Upper lobe of left lung (tissue), 6 donors: Measurements from ENCODE around the gene CARMIL1. TPM values are rescaled to one million over a fixed set of nuclear protein-coding genes. Genes with fewer than 3 reads are reported as not detected.

ENCODE experiments used
- ATAC-seq, 2 donors: fragments of 200-7000 bp; cut with Tn5 transposase; one replicate each; pipeline ENCODE4 v1.9.1; 2022; ENCODE audit warnings: mild to moderate bottlenecking in 2 of 2, moderate library complexity in 2 of 2; ENCODE audit not compliant: low FRiP score in 2 of 2
- DNase-seq, 2 donors: peaks; one replicate each; pipeline ENCODE4 v3.0.0-alpha.2; 2019 to 2020
- H3K27ac ChIP-seq, 4 donors: fragments of 200-600 bp; sonication (generic); one replicate each; pipeline ENCODE4 v1.5.1; 2016 to 2019
- H3K27me3 ChIP-seq, 4 donors: fragments of 200-600 bp; sonication (generic); one replicate each; pipeline ENCODE4 v1.5.1; 2017 to 2019
- H3K36me3 ChIP-seq, 4 donors: fragments of 200-600 bp; sonication (generic); one replicate each; pipeline ENCODE4 v1.5.1; 2016 to 2019
- H3K4me1 ChIP-seq, 4 donors: fragments of 200-600 bp; sonication (generic); one replicate each; pipeline ENCODE4 v1.5.1; 2018 to 2019
- H3K4me3 ChIP-seq, 4 donors: fragments of 200-600 bp; sonication (generic); one replicate each; pipeline ENCODE4 v1.5.1; 2017 to 2019; ENCODE audit warnings: mild to moderate bottlenecking in 2 of 4, moderate library complexity in 1 of 4
- H3K9me3 ChIP-seq, 4 donors: fragments of 200-600 bp; sonication (generic); one replicate each; pipeline ENCODE4 v1.5.1; 2018 to 2019
- EP300 ChIP-seq, 4 donors: sonication (generic); formaldehyde crosslinking; IDR thresholded peaks; one replicate each; pipeline ENCODE4 v1.5.1; 2017; ENCODE audit warnings: antibody characterized with exemption in 4 of 4, control low read depth in 2 of 4
- POLR2A ChIP-seq, 4 donors: fragments of 450-650 bp; IDR thresholded peaks; one replicate each; pipeline ENCODE4 v1.5.1; 2016 to 2017; ENCODE audit warnings: antibody characterized with exemption in 4 of 4, mild to moderate bottlenecking in 2 of 4
- POLR2AphosphoS5 ChIP-seq, 2 donors: sonication (generic); formaldehyde crosslinking; IDR thresholded peaks; one replicate each; pipeline ENCODE4 v1.5.1; 2017; ENCODE audit warnings: antibody characterized with exemption in 2 of 2
- WGBS, 2 donors: methylation state at CpG; one replicate each; pipeline ENCODE4 v1.1.5; 2017 to 2018; 5-methylcytosine and 5-hydroxymethylcytosine counted together
- total RNA-seq, 6 donors: library from RNA; depleted of rRNA in 4 of 6; stranded (reverse); fragments of >200 nt in 4 of 6; gene quantifications; one replicate each; pipeline versions ENCODE4 v1.1.0 to v1.2.1, GENCODE V29; 2016 to 2021
- TF ChIP-seq, protein P1 (sequence below), 6 experiments: fragments of 450-650 bp in 4 of 6; fragments of 200-600 bp in 2 of 6; sonication (generic) in 2 of 6; IDR thresholded peaks; one replicate each; pipeline ENCODE4 v1.5.1; 2016 to 2019; ENCODE audit warnings: antibody characterized with exemption in 6 of 6
- donor health status: DM: no; HTN: no; CAD: no; lungs with moderate emphysema.
- donor health status: DM: no; HTN: yes; CAD: no; lungs with severe emphysema.

The CARMIL1 gene
- total RNA-seq, 6 donors from 2014 or later = 19.8 to 78.6 (median 44.9) TPM

DNA sequence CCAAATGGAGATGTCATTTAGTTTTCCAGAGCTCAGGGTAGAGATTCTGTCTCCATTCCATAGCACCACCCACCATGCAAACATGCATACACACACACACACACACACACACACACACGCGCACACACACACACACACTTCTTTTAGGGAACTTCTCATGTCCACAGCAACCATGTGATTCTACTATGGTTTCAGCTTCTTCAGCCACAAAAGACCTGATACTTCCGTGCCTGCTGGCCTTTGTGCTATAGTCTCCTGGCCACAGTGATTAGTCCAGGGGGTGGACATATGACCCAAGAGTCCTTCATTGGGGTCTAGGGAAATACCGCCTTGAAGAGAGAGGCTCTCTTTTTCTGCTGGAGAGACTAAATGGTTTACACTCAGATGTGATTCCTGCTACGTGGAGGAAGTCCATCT, 53.5 kb downstream of the CARMIL1 start:
- WGBS, 2 donors = 27 to 43% methylated on average over 5 of the region's 5 CpGs
- H3K27ac ChIP-seq = no peak overlapping the region

DNA sequence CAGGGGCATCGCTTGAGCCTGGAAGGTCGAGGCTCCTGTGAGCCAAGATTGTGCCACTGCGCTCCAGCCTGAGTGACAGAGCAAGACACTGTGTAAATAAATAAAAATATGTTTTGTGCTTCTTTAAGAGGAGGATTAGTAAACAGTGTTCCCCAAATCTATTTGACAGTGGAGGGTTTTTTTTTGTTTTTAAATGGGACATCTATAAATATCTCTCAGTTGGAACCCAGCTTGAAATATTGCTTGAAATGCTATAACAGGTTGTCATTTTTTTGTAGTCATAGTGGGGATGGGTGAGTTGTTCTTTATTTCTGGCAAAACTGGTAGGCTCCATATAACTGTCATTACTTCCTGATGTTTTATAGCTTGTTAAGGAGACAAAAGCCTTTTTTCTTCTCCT, 54.3 kb downstream of the CARMIL1 start:
- Histone ChIP-seq H3K9me3 (no peaks in the 10 kb centered on the region), H3K27me3 (no peaks in the 10 kb centered on the region), H3K4me1 (peaks cover 5 to 21% (median 17%) of the 10 kb centered on the region in 4 donors), H3K4me3 (no peak overlapping the region), H3K36me3 (no peaks in the 10 kb centered on the region), H3K27ac (no peak overlapping the region)
- no peak for DNase-seq
- no peak for ATAC-seq
- TF ChIP-seq POLR2A (IDR thresholded peaks at IDR 0.05) (no peak), POLR2AphosphoS5 (IDR thresholded peaks at IDR 0.05) (no peak), EP300 (IDR thresholded peaks at IDR 0.05) (no peak)
- TF ChIP-seq, protein P1, sequence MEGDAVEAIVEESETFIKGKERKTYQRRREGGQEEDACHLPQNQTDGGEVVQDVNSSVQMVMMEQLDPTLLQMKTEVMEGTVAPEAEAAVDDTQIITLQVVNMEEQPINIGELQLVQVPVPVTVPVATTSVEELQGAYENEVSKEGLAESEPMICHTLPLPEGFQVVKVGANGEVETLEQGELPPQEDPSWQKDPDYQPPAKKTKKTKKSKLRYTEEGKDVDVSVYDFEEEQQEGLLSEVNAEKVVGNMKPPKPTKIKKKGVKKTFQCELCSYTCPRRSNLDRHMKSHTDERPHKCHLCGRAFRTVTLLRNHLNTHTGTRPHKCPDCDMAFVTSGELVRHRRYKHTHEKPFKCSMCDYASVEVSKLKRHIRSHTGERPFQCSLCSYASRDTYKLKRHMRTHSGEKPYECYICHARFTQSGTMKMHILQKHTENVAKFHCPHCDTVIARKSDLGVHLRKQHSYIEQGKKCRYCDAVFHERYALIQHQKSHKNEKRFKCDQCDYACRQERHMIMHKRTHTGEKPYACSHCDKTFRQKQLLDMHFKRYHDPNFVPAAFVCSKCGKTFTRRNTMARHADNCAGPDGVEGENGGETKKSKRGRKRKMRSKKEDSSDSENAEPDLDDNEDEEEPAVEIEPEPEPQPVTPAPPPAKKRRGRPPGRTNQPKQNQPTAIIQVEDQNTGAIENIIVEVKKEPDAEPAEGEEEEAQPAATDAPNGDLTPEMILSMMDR (IDR thresholded peaks at IDR 0.05) = no peak
- 91 to 92% methylated on average over 3 of the region's 3 CpGs for WGBS, 2 donors

More for the DNA sequence above, 53.5 kb downstream of the CARMIL1 start:
- peak in 1 of 2 donors; percentile 24 for DNase-seq
- no peak for TF ChIP-seq POLR2AphosphoS5 (IDR thresholded peaks at IDR 0.05)
- no peak for TF ChIP-seq EP300 (IDR thresholded peaks at IDR 0.05)
- TF ChIP-seq POLR2A (IDR thresholded peaks at IDR 0.05) = no peak
- TF ChIP-seq, protein P1 (IDR thresholded peaks at IDR 0.05) = no peak
- peak in 1 of 2 donors; percentile 50 for ATAC-seq
- Histone ChIP-seq H3K9me3 (no peaks in the 10 kb centered on the region), H3K36me3 (no peaks in the 10 kb centered on the region), H3K4me3 (no peak overlapping the region), H3K27me3 (no peaks in the 10 kb centered on the region), H3K4me1 (peaks cover 5 to 21% (median 17%) of the 10 kb centered on the region in 4 donors)

DNA sequence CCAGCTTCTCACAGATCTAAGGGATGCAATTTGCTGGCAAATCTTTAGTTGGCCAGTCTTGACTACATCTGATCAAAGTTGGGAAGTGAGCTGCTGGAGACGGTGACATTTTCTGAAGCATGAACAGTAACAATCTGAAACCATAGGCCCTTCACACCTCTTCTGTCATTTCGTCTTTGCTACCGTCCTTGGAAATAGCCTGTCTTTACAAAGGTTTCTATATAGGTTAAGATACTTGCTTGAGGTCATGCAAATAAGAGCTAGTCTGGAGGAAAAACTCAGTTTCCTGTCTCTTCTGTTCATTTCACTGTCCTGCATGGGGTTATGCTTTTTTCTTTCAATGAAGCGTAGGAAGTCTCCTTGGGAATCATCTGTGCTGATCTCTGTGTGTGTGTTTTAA, 55.6 kb downstream of the CARMIL1 start:
- Histone ChIP-seq H3K27ac (no peak overlapping the region), H3K36me3 (no peaks in the 10 kb centered on the region), H3K27me3 (no peaks in the 10 kb centered on the region), H3K4me3 (no peak overlapping the region), H3K4me1 (peaks cover 5 to 21% (median 17%) of the 10 kb centered on the region in 4 donors), H3K9me3 (no peaks in the 10 kb centered on the region)
- no peak for DNase-seq
- ATAC-seq = no peak
- TF ChIP-seq EP300 (IDR thresholded peaks at IDR 0.05) = no peak
- TF ChIP-seq, protein P1 (IDR thresholded peaks at IDR 0.05) = no peak
- TF ChIP-seq POLR2A (IDR thresholded peaks at IDR 0.05) = no peak
- TF ChIP-seq POLR2AphosphoS5 (IDR thresholded peaks at IDR 0.05) = no peak
- 61 to 85% methylated on average over 4 of the region's 4 CpGs for WGBS, 2 donors

DNA sequence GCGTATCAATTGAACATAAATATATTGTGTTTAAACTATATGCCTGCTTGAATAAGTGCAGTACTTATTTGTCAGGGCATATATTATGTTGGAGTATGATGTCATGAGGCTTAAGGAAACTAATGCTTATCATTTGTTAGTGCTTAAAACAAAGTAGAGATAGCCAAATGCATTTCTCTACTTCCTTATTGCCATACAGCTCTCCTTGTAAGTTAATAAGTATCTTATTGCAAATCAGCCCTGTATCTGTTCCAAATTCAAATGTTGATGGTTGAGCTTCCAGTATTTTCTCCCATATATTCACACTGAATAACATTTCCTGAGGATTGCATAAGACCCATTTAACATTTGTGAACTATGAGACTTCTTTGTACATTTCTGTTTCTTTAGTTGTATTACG, 57.8 kb downstream of the CARMIL1 start:
- H3K27ac ChIP-seq = no peak overlapping the region
- WGBS, 2 donors = 77 to 82% methylated on average over 2 of the region's 2 CpGs
- H3K36me3 ChIP-seq = no peaks in the 10 kb centered on the region
- DNase-seq = no peak
- peaks cover 5 to 11% (median 8%) of the 10 kb centered on the region in 4 donors for H3K4me1 ChIP-seq
- H3K9me3 ChIP-seq = no peaks in the 10 kb centered on the region
- no peak for ATAC-seq
- TF ChIP-seq POLR2A (IDR thresholded peaks at IDR 0.05) (no peak), EP300 (IDR thresholded peaks at IDR 0.05) (no peak), POLR2AphosphoS5 (IDR thresholded peaks at IDR 0.05) (no peak)
- TF ChIP-seq, protein P1 (IDR thresholded peaks at IDR 0.05) = no peak
- no peak overlapping the region for H3K4me3 ChIP-seq
- H3K27me3 ChIP-seq = no peaks in the 10 kb centered on the region

DNA sequence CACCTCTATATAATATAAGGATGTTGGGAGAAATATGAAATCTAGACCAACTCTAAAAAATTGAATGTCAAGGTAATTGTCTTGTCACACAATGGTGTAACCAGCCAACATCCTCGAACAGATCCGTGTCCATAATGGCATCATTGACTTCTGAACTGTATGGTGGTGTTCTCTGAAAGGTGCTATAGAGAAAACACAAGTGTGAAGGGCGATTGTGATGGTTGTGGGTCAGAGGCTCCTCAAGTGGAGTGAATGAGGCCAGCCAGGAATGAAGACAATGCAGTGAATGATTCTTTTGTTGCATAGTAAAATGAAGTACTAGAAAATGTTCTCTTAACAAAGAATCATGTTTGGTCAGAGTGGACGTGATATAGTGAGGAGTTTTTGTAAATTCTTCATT, 58.3 kb downstream of the CARMIL1 start:
- WGBS, 2 donors = 69 to 71% methylated on average over 4 of the region's 4 CpGs
- TF ChIP-seq POLR2A (IDR thresholded peaks at IDR 0.05) = no peak
- no peak for TF ChIP-seq EP300 (IDR thresholded peaks at IDR 0.05)
- no peak for TF ChIP-seq POLR2AphosphoS5 (IDR thresholded peaks at IDR 0.05)
- TF ChIP-seq, protein P1 (IDR thresholded peaks at IDR 0.05) = no peak
- no peaks in the 10 kb centered on the region for H3K9me3 ChIP-seq
- no peak for DNase-seq
- H3K4me3 ChIP-seq = no peak overlapping the region
- peaks cover 5 to 11% (median 7%) of the 10 kb centered on the region in 4 donors for H3K4me1 ChIP-seq
- H3K27ac ChIP-seq = no peak overlapping the region
- no peaks in the 10 kb centered on the region for H3K36me3 ChIP-seq
- H3K27me3 ChIP-seq = no peaks in the 10 kb centered on the region
- no peak for ATAC-seq
